GM18502 (cell line): ENCODE data around the gene FAM32A.

Experiments
- ATAC-seq: cut with Tn5 transposase; IDR thresholded peaks from one replicate; pipeline ENCODE4 v1.9.1; 2021; ENCODE audit warnings: mild to moderate bottlenecking; ENCODE audit not compliant: unreplicated experiment, poor library complexity

FAM32A gene

DNA sequence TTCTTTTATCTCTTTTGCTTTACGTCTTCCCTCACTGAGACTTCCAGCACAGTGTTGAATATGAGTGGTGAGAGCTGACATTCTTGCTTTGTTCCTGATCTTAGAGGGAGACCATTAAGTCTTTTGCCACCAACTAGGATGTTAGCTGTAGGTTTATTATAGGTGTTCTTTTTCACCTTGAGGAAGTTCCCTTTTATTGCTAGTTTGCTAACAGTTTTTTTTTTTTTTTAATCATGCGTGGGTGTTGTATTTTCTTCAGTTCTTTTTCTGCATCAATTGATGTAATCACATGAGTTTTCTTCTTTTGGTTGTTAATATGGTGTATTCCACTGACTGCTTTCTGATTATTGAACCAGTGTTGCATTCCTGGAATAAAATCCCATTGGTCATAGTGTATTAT lies 33.6 kb downstream of the FAM32A start:
- no peak for ATAC-seq

DNA sequence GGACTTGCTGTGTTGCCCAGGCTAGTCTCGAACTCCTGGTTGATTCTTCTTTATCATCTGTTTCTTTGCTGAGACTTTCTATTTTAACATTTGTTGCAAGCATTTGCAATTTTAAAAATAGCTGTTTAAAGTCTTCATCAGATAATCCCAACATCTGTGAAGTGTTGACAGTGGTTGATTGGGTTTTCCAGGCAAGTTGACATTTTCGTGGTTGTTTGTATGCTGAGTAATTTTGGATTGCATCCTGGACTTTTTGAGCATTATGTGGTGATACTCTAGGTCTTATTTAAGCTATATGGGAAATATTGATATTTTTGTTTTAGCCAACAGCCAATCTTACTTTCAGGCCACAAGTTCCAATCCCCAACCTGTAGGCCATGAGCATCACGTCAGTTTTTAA lies 37.6 kb downstream of the FAM32A start:
- no peak for ATAC-seq

DNA sequence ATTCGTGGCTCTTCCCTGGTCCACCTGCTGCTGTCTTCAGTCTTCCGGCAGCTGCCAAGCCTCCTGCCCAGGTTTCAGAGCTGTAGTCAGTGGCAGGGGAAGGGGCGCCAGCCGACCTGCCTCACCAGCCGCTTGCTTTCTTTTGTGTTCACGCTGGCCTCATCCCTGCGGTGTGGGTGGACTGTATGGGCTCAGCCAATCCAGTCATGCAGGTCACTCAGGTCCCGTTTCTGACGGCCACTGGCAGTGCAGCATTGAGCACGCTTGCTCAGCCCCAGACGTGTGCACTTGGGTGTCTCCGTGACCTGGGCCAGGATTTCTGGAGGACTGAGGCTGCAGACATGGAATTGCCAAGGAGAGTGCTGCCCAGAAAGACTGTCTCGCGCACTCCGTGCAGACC lies 38.5 kb downstream of the FAM32A start:
- ATAC-seq, result no peak

DNA sequence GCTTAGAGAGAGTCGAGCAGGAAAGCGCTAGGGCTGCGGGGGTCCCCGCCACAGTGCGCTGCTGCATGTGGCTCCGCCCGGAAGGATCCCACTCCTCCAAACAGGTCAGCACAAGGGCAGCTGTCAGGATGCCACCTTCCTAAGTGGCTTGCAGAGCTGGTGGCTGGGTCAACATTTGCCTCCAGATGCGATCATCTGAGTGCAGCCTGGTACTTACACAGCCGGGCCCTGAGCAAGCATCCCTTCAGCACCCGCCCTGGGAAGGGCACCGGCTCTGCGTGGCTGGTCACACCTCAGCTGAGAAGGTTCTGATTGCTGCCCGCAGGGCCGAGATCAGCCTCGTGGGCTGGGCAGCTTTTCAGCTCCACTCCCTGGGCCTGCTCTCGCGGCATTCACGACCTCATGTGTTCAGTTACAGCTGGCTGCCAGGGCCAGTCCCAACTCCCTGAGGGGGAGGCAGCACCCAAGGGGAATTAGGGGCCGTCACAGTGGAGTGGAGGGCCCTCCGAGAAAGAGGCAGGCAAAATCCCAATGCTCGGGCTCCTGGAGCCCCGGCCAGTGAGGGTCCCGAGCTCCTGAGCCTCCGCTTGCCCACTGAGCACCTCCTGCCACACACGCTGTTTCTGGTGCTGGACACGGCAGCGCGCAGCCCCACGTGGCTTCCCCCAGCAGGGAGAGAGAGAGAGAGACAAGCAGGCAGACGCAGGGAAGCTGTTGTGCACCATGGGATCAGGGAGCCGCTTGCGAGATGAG lies 39.3 kb downstream of the FAM32A start:
- no peak for ATAC-seq

DNA sequence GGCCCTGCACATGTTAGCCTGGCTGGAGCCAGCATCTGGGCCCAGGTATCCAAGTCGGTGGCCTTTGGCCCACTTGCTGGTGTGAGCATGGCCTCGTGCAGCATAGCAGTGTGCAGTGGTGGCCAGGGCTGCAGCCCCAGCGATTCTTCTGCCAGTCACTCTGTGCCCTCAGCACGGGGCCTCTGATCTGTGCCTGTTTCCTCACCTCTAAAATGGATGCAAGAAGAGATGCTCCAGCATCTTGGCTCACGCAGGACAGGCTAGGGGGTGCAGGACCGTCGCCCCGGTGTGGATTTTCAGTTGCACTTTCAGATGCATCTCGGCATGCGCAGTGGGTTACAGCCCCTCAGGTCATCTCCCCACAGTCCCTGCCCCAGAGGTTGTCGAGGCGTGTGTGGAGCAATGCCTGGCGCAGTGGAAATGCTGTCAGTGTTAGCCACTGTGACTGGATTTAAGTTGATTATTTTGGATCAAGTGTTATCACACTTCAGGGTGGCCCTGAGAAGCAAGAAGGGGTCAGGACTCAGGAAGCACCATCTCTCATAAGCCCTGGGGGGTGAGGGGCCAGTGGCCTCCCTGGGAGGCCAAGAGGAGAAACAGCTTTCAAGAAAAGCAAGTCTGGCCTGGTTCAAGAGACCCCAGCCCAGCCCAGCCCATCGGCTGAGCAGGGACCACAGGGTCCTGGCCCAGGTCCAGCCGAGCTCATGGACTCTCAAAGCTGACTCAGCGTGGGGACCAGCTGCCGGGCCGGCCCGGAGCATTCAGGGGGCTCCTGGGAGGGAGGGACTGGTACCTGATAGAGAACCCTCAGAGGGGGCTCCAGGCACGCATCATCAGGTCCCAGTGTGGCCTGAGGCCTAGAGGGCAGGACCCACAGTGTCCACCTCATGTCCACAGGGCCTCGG lies 40.3 kb downstream of the FAM32A start:
- no peak for ATAC-seq

DNA sequence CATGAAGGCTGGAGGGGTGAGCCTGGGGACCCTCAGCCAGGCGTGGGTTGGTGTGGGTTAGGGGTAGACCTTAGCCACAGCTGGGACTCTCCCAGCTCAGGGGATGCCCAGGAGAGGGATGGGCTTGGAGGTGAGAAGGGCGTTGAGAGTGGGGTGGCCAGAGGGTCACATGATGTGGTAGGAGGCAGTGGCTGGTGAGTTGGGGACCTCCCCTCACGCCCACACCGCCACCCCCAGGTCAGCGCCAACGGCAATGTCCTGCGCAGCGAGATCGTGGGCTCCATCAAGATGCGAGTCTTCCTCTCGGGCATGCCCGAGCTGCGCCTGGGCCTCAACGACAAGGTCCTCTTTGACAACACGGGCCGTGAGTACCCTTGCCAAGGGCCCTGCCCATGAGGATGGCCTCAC lies 41.0 kb downstream of the FAM32A start:
- ATAC-seq, result no peak

DNA sequence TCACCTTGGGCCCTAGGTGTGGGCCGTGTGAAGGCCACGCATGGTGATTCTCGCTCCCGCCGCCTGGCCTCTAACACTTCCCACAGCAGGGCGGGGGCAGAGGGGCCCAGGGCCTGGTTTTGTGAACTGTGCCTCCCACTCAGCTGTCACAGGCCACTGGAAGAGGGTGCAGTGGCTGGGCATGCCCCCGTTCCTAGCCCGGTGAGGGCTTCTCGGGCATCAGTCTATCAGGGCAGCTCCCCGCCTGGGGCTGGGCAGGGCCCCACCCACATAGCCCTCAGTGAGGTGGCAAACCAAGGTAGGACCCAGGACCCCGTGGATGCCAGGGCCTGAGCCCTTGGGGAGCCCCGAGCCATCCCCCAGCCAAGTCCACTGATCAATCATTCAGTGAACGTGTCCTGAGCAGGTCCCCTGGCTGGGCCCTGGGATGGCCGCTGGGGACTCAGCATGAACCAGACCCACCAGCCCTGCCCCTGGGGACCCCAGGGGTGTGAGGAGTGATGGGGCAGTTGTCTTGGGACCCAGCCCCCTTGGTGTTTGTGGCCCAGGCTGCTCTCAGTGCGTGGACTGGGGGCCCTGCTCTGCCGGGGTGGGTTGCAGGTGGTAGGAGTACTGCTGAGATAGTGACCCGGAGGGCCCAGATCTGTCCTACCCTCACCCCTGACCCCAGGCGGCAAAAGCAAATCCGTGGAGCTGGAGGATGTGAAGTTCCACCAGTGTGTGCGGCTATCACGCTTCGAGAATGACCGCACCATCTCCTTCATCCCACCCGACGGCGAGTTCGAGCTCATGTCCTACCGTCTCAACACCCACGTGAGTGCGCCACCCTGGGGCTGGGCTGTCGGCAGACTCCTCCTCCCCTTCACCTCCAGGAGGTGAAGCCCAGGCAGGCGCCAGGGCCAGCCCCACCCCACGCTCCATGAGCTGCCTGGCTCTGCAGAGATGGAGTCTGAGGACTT lies 41.9 kb downstream of the FAM32A start:
- ATAC-seq, result no peak

DNA sequence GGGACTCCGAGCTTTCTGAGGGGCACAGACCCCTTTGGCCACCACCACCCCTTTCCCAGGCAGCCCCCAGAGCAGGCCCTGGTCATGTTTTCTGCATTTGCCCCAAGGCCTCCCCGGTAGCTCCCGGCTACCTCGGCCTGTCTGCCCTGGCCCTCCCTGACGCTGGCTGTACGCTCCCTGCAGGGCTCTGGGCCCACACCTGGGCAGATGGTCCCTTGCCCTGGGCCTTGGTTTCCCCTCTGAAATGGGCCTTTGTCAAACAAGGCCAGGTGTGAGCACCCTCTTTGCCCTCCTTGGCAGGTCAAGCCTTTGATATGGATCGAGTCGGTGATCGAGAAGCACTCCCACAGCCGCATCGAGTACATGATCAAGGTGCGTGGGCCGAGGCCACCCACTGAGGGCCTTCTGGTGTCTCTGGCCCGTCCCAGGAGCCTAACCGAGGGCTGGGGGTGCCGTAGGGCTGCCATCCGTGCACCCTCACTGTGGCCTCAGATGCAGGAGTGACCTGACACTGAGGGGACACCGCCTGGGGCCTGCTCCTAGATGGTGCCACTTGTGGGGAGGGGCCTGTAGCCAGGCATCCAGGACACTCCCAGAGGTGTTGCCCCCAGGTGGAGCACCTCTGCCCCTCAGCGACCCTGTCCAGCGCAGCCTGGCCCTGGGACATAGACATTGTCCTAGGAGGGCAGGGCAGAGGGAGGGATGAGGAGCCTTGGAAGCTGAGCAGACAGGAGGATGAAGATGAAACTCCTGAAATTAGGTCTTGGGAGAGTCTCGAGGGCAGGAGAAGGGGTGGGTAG lies 42.8 kb downstream of the FAM32A start:
- no peak for ATAC-seq

DNA sequence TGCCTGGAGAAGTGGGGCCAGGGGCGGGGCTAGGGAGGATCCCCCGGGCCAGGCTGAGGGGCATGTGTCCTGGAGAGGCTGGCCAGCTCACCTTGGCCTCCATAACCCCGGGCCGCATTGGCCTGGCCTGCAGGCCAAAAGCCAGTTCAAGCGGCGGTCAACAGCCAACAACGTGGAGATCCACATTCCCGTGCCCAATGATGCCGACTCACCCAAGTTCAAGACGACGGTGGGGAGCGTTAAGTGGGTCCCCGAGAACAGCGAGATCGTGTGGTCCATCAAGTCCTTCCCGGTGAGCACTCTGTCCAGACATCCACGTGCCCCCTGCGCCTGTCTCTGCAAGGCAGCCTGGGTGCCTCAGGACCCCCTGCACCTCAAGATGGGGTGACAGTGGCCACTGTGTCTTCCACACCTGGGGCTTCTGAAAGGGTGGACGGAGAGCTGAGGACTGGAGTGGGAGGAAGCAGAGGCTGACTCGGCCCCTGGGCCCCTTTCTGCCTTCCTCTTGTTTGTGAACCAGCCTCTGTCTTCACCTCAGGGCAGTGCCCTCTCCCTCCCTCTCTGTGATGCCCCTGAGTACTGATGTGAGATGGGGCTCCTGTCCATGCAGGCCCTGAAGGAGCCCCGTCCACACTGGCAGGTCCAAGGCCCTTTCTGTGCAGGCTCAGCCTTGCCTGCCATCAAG lies 43.6 kb downstream of the FAM32A start:
- no peak for ATAC-seq

DNA sequence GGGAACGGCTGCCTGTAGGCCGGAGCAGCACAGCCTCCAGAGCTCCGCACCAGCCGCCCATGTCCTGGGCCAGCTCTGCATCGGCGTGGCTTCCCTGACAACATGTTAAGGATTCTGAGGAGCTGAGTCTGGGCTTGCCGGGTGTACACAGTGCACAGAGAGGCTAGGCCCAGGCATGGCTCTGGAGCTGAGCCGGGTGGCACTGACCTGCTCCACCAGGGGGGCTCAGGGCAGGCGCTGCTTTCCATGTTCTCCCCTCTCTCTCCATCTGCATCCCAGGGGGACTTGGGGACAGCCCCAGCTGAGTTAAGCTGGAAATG lies 44.1 kb downstream of the FAM32A start:
- no peak for ATAC-seq

DNA sequence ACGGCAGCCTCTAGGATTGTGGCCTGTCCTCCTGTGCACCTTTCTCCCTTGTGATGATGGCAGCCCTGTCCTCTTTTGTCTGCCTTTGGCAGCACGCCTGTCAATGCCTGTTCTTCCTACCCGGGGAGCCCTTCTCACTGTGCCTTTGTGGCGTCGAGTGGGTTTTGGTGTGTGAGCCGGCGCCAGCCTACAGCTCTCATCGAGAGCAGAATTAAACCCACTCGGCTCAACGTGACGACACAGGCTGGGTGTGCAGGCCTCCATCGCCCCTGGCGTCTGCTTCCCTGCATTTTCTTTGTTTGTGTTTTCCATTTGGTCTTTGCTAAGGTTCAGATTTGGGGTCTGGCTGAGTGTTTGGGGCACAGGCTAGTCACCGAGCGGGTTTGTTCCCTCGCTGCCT lies 46.9 kb downstream of the FAM32A start:
- no peak for ATAC-seq

DNA sequence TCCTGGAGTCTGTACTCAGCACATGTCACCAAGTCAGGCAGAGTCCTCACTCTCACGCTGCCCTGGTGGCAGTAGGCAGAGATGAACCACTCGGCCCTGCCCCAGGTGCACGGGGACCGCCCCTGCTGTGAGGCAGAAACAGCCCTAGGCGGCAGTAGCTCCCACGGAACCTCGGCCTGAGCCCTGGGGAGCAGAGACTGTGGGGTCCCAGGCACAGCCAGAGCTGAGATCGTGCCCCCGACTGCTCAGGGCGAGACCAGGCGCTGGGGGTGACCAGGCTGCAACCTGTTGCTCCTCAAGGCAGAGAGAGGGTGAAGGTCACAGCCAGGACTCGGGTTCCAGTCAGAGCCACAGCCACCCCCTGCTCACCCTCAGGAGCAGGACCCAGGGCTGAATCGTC lies 47.4 kb downstream of the FAM32A start:
- no peak for ATAC-seq

DNA sequence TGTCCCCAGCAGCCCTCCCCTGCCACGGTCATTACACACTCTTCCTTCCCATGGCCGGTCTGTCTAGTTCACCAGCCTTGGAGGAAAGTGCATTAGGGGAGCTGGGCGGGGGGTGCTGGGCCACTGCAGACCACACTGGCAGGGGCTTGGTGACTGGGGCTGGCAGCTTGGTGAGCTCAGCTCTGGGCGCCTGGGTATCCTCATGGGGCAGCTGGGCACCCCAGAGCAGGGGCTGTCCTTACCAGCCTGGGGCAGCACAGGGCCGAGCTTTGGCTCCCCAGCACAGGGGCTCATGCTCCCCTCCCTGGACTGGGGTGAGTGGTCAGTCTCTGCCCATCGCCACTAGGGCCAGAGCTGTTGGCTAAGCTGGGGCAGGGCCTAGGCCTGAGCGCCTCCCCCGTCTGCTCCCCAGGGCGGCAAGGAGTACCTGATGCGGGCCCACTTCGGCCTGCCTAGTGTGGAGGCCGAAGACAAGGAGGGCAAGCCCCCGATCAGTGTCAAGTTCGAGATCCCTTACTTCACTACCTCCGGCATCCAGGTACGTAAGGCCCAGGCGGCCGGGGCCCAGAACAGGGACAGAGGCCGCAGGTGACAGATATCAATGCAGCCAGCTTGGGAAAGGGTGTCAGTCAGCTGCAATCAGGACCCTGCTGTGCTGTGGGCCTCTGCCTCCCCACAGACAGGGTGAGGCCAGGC lies 48.0 kb downstream of the FAM32A start:
- ATAC-seq, result no peak

DNA sequence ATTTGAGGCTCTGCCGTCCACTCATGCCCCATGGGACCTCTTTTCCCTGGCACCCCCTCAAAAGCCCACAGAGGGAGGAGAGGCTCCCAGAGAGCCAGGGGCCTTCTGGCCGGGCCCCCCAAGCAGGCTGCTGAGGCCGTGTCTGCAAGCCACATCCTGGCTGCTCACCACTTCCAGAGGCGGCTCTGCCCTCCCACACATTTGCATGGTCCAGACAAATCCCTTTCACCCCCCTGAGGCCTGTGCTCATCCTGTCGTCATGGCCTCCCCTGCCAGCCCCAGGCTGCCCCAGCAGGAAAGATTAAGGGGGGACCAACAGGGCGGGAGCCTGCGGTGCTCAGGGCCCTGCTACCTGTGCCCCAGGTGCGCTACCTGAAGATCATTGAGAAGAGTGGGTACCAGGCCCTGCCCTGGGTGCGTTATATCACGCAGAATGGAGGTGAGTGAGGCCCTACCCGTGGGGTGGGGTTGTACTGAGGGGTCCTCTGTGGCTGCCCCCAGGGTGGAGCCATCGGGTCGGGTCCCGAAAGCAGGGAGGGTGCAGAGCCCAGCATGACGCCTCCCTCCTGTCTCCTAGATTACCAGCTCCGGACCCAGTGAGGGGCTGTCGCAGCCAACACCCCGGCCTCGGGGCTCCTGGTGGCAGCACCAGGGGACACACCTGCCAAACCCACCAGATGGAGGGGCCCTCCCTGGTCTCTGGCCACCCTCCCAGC lies 48.8 kb downstream of the FAM32A start:
- no peak for ATAC-seq

DNA sequence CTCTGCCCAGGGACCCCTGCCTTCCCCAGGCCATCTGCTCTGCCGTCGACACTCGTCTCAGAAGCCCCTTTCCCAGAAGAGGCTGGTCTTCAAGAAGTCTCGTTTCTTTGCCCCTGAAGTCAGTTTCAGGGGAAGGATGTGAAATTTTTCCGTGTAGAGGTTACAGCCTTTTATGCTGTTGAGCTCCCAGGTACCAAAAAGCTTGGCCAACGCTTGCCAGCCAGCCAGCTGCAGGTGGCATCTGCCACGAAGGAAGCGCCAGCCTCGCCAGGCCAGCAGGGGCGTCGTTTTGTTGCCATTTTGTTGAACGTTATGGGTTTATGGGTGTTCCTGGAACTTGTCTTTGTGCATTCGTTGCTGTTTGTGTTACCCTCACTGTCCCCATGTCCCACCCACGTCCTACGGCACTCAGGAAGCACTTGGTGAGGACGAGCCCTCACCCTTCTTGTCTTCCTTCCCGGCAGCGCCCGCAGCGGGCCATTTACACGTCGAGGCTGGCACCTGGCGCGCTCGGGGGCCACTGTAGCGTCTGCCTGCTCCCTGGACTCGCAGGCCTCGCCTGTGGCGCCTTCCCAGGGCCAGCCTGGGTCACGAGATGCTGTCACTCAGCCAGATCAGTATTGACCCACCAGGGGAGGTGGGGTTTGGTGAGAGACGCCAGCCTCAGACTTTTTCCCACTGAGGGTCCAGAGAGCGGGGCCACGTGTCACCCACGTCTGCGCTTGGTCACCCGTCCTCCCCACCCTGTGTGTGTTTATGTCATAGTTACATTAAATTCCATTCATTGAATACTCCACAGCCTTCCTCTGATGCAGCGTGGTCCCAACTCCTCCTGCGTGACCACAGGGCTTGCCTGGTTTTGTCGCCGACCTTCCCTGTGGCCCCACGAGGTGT lies 49.6 kb downstream of the FAM32A start:
- no peak for ATAC-seq

DNA sequence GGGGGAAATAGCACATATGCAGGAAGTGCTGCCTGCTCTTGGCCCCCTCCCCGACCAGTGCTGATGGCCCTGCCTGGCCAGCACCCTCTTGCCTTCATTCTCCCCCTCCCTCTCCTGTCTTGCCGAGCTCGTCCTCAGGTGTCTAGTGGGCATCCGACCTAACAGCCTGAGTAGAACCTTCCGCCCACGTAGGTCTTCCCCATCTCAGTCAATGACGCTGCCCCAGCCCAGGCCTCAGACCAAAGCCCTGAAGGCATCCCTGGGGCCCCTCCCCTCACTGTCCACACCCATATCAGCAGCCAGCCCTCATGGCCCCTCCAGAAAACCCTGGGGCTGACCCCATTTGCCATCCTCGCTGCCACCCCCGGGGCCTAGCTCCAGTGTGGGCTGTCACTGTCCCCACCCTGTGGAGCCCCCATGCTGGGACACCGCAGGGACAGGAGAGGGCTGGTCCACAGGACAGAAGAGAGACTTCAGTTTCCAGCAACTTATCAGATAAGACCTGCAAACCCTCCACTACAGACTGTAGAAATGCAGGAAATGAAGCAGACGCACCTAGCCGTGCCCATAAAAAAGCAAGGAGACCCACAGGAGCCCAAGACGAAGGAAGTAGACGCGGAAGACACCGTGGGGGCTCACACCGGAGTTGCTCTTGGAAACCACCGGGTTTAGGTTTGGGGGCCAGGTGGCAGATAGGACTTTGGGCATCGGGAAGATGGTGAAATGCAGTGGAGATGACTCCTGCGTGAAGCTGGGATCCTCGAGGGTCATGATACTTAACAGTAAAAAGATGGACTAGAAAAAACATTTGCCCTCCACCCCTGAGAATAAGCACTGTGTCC lies 50.8 kb downstream of the FAM32A start:
- no peak for ATAC-seq
